HAP-1 (cell line): ENCODE results near the gene CEP250.
"Not testable (repeated sequence)": the region's sequence is repeated elsewhere in the genome, so short reads cannot be mapped to it uniquely, and the experiment has no call there.

Source experiments
- DNase-seq, 2 experiments: peaks; one replicate each; pipeline ENCODE4 v3.0.0-alpha.2; 2016 to 2020; ENCODE audit warnings: low spot score in 2 of 2
- H3K27me3 ChIP-seq: fragments of 250-450 bp; sonication (Bioruptor Pico); 2 replicates; pipeline ENCODE4 v1.5.1; 2020; ENCODE audit warnings: low read depth, mild to moderate bottlenecking, moderate library complexity
- H3K36me3 ChIP-seq: fragments of 250-450 bp; sonication (Bioruptor Pico); replicated peaks from 2 replicates; pipeline ENCODE4 v1.5.1; 2020; ENCODE audit warnings: mild to moderate bottlenecking
- H3K4me1 ChIP-seq: fragments of 250-450 bp; sonication (Bioruptor Pico); 2 replicates; pipeline ENCODE4 v1.5.1; 2020; ENCODE audit warnings: mild to moderate bottlenecking
- H3K4me3 ChIP-seq: fragments of 250-450 bp; sonication (Bioruptor Pico); 2 replicates; pipeline ENCODE4 v1.5.1; 2020; ENCODE audit warnings: mild to moderate bottlenecking, moderate library complexity
- H3K9me3 ChIP-seq: fragments of 250-450 bp; sonication (Bioruptor Pico); 2 replicates; pipeline ENCODE4 v1.5.1; 2020; ENCODE audit warnings: mild to moderate bottlenecking, moderate library complexity
- in situ Hi-C: fragments of 300-500 bp; cut with MboI; formaldehyde crosslinking; loops from 3 replicates; pipeline ENCODE4 v1.14.3; 2020; ENCODE audit warnings: low sequenced_read_pairs, inconsistent platforms, mixed read lengths

The CEP250 gene

DNA sequence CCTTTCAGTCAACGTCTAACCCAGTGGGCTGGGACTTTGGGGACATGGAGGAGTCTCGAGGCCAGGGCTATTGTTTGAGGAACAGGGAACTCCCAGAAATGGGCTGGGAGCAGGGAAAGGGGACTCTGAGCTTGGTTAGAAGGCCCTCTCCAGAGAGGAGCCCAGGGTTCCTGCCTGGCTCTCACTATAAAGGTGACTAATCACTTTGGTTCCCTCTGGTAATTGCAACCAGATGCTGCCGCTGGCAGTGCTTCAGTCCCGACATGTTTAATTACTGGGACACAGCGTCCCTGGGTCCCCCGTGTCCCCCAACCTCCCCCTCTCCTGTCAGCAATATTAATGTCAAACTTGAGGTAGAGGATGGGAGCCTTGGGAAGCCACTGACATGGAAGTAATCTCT lies 12.4 kb upstream of the CEP250 start:
- Histone ChIP-seq H3K4me1 (peaks cover 7% of the 10 kb centered on the region; the same call in 1 of the 2 replicates), H3K9me3 (no peaks in the 10 kb centered on the region), H3K4me3 (no peak overlapping the region), H3K36me3 (no peaks in the 10 kb centered on the region), H3K27me3 (no peaks in the 10 kb centered on the region)
- in situ Hi-C loops, result no loop called here
- DNase-seq, result no peak

DNA sequence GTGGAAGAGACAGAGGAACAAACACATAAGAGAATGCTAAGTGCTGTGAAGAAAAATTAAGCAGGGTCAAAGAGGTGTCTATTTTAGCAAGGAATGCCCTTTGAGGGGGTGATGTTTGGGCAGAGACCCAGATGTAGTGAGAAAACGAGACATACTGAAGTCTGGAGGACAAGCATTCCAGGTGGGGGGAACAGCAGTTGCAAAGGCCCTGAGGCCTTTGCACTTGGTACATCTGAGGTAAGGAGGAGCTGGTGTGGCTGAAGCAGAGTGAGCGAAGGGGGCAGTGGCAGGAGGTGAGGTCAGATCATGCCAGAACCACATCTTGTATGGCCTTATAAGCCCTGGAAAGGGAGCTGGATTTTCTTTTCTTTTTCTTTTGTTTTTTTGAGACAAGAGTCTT lies 11.2 kb upstream of the CEP250 start:
- Histone ChIP-seq H3K9me3 (no peaks in the 10 kb centered on the region), H3K36me3 (no peaks in the 10 kb centered on the region), H3K4me1 (peaks cover 6% of the 10 kb centered on the region; the same call in 1 of the 2 replicates), H3K4me3 (no peak overlapping the region), H3K27me3 (no peaks in the 10 kb centered on the region)
- in situ Hi-C loops, result no loop called here
- DNase-seq, result no peak

DNA sequence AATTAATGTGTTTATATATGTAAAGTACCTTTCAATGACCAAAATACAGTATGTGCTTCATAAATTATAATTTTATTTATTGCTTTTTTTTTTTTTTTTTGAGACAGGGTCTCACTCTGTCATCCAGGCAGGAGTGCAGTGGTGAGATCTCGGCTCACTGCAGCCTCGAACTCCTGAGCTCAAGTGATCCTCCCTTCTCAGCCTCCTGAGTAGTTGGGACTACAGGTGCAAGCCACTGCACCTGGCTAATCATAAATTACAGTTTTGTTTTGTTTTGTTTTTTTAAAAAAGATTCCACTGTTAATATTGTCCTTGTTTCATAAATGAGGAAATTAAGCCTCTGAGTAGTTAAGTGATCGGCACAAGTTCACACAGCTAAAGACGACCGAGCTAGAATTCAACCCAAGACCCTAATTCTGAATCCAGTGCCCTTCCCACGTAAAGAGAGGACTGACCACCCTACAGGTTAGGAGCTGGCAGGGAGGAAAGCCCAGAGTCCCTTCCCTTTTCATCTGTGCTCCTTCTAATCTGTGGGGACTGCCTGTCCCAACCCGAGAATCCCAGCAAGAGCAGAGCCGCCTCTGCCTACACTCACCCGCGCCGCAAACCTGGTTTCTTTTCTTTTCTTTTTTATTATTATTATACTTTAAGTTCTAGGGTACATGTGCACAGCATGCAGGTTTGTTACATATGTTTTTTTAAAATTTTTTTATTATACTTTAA lies 8.9 kb upstream of the CEP250 start:
- Histone ChIP-seq H3K9me3 (no peaks in the 10 kb centered on the region), H3K27me3 (no peaks in the 10 kb centered on the region), H3K4me1 (peaks cover 4% of the 10 kb centered on the region; the same call in 1 of the 2 replicates), H3K36me3 (no peaks in the 10 kb centered on the region), H3K4me3 (peak overlapping the region; percentile 7; the same call in 1 of the 2 replicates)
- in situ Hi-C loops, result no loop called here
- no peak for DNase-seq

DNA sequence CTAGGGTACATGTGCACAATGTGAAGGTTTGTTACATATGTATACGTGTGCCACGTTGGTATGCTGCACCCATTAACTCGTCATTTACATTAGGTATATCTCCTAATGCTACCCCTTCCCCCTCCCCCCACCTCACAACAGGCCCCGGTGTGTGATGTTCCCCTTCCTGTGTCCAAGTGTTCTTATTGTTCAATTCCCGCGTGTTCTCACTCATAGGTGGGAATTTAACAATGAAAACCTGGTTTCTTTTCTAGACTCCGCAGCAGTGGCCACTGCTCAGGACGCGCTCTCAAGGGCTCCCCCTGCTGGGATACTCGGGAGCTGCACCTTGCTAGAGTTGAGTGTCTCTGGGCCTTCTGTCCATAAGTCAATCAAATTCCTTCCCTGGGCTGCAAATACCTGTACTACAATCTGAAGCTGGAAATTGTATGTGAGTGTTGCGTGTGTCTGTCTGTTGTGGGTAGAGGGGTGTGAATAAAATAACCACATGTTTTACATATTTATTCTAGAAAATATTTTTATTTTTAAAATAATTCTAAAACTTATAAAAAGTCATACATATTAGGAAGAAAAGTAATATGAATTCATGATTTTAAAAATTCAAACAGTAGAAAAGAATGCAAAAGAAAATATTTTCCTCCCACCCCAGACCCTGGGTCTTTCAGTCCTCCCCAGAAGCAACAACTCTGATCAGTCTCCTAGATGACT lies 8.2 kb upstream of the CEP250 start:
- H3K9me3 ChIP-seq, result no peaks in the 10 kb centered on the region
- no peaks in the 10 kb centered on the region for H3K27me3 ChIP-seq
- peak; percentile 84 to 96 for DNase-seq
- peaks cover 4% of the 10 kb centered on the region; the same call in 1 of the 2 replicates for H3K4me1 ChIP-seq
- H3K36me3 ChIP-seq, result no peaks in the 10 kb centered on the region
- in situ Hi-C loops, result no loop called here
- H3K4me3 ChIP-seq, result peak overlapping the region; percentile 7; the same call in 1 of the 2 replicates

DNA sequence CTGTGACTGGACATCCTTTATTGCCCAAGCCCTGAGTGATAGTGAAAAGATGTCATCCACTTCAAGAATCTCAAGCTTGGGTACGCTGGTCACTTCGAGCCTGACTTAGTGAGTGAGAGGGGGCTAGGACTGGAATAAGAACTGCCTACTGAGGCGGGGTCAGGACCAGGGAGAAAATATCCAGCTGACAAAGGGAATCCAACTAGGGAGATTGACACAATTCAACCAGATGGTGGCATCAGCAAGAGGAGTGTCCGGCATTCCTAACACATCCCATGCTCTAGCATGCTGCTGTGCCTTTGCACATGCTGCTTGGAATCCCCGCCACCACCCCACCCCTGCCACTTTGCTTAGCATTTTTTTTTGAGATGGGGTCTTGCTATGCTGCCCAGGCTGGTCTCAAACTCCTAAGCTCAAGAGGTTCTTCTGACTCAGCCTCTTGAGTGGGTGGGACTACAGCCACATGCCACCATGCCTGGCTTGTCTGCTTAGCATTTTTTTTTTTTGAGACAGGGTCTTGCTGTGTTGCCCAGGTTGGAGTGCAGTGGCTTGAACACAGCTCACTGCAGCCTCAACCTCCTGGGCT lies 6.5 kb upstream of the CEP250 start:
- H3K4me1 ChIP-seq, result peaks cover 4% of the 10 kb centered on the region; the same call in 1 of the 2 replicates
- no peak for DNase-seq
- H3K27me3 ChIP-seq, result no peaks in the 10 kb centered on the region
- no peaks in the 10 kb centered on the region for H3K36me3 ChIP-seq
- H3K4me3 ChIP-seq, result no peak overlapping the region
- in situ Hi-C loops, result no loop called here
- H3K9me3 ChIP-seq, result no peaks in the 10 kb centered on the region

DNA sequence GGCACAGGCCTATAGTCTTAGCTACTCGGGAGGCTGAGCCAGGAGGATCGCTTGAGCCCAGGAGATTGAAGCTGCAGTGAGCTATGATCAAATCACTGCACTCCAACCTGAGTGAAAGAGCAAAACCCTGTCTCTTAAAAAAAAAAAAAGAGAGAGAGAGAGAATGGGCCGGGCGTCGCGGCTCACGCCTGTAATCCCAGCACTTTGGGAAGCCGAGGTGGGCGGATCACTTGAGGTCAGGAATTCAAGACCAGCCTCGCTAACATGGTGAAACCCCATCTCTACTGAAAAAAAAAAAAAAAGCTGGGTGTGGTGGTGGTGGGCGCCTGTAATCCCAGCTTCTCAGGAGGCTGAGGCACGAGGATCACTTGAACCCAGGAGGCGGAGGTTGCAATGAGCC lies 5.5 kb upstream of the CEP250 start:
- H3K9me3 ChIP-seq, DNase-seq, H3K36me3 ChIP-seq, H3K4me1 ChIP-seq, in situ Hi-C loops, H3K27me3 ChIP-seq, H3K4me3 ChIP-seq: not testable (repeated sequence)

DNA sequence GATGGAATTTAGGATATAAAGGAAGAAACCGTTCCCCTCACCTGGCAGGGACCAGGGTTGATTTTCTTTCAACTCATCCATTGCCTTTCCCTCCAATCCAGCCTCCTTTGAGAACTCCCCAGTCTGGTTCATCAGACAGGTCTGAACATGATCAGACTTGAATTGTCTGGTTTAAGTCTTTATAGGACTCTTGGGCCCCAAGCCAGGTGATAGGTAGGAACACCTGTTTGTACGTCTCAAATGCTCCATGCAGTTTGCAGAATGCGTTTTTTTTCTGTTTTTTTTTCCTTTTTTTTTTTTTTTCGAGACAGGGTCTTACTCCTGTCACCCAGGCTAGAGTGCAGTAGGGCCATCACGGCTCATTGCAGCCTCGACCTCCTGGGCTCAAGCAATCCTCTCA lies 4.1 kb upstream of the CEP250 start:
- no peak for DNase-seq
- no peaks in the 10 kb centered on the region for H3K9me3 ChIP-seq
- peaks cover 10% of the 10 kb centered on the region for H3K4me1 ChIP-seq
- H3K36me3 ChIP-seq, result no peaks in the 10 kb centered on the region
- no peaks in the 10 kb centered on the region for H3K27me3 ChIP-seq
- in situ Hi-C loops, result no loop called here
- H3K4me3 ChIP-seq, result no peak overlapping the region

DNA sequence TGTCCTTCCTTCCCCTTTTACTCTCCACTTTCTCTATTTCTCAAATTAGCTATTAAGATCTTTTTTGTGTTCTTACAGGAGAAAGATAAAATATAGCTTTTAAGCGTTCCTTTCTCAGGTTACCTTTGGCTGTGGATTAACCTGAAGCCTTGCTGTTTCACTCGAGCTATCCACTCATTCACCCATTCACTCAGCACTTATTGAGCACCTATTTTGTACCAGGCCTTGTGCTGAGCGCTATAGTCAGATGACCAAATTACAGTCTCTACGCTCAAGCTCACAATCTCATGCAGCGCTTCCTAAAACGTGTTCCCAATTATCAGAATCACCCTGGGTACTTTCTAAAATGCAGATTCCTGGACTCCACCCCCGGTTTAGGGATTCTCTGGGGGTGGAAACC lies 1.8 kb upstream of the CEP250 start:
- H3K4me3 ChIP-seq, result peak overlapping the region; percentile 59; the same call in 1 of the 2 replicates
- peaks cover 12% of the 10 kb centered on the region for H3K4me1 ChIP-seq
- no peaks in the 10 kb centered on the region for H3K27me3 ChIP-seq
- no peak for DNase-seq
- no peaks in the 10 kb centered on the region for H3K36me3 ChIP-seq
- in situ Hi-C loops, result no loop called here
- no peaks in the 10 kb centered on the region for H3K9me3 ChIP-seq

DNA sequence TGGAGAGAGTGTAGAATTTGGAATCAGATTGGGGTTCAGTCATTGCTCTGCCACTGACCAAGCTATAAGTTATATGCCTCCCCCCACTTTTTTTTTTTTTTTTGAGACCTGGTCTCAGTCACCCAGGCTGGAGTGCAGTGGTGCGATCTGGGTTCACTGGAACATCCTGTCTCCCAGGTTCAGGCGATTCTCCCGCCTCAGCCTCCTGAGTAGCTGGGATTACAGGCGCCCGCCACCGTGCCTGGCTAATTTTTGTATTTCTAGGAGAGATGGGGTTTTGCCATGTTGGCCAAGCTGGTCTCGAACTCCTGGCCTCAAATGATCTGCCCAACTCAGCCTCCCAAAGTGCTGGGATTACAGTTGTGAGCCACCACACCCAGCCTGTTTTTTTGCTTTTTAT lies 1.3 kb downstream of the CEP250 start:
- H3K4me3 ChIP-seq, DNase-seq, in situ Hi-C loops, H3K9me3 ChIP-seq, H3K27me3 ChIP-seq: not testable (repeated sequence)
- peaks cover 12% of the 10 kb centered on the region for H3K4me1 ChIP-seq
- H3K36me3 ChIP-seq, result peaks cover 13% of the 10 kb centered on the region

DNA sequence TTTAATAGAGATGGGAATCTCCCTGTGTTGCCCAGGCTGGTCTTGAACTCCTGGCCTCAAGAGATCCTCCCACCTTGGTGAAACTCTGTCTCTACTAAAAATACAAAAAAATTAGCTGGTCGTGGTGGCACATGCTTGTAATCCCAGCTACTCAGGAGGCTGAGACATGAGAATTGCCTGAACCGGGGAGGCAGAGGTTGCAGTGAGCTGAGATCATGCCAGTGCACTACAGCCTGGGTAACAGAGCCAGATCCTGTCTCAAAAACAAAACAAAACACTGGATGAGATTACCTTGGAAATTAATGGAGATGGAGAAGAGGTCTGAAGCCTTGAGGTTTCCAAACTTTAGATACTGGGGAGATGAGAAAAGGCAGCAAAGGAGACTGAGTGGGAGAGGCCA lies 2.1 kb downstream of the CEP250 start:
- H3K4me3 ChIP-seq, in situ Hi-C loops, H3K27me3 ChIP-seq, DNase-seq, H3K9me3 ChIP-seq: not testable (repeated sequence)
- peaks cover 12% of the 10 kb centered on the region for H3K4me1 ChIP-seq
- peaks cover 22% of the 10 kb centered on the region for H3K36me3 ChIP-seq

DNA sequence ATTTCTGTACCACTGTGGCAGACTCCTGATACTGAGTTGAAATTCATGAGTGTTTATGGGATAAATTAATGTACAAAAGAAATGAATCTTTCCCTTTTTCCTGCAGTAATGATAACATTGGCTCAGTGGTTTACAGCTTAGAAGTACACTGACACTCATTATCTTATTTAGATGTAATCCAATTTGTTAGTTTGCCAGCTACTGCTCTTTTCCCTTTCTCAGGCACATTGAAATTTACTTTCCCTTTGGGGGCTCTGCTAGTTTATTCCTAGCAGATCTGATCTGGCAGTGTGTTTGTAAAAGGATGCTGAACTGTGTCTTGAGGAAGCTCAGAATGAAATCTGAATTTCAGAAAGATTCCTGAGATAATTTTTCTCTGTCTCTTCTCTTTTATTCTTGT lies 3.0 kb downstream of the CEP250 start:
- Histone ChIP-seq H3K4me3 (no peak overlapping the region), H3K27me3 (no peaks in the 10 kb centered on the region), H3K4me1 (peaks cover 12% of the 10 kb centered on the region), H3K36me3 (peaks cover 29% of the 10 kb centered on the region), H3K9me3 (no peaks in the 10 kb centered on the region)
- in situ Hi-C loops, result no loop called here
- DNase-seq, result no peak

DNA sequence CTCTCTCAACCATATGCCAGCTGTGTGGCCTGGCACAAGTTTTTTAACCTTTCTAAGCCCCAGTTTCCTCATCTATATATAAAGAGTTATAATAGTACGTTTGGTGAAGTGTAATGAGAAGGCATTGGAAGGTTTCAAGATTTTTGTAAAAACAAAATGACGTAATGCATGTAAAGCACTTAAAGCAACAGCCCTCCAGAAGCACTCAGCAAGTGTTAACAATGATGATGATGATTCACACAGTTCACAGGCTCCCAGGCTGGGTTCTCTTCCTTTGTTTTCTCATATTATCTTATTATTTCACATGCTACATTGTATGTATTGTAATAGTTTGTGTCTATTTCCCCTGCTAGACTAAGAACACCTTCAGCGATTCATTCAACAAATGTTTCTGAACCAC lies 6.2 kb downstream of the CEP250 start:
- Histone ChIP-seq H3K9me3 (no peaks in the 10 kb centered on the region), H3K4me1 (peaks cover 2% of the 10 kb centered on the region), H3K4me3 (no peak overlapping the region), H3K27me3 (no peaks in the 10 kb centered on the region), H3K36me3 (peaks cover 56% of the 10 kb centered on the region)
- in situ Hi-C loops, result no loop called here
- no peak for DNase-seq

DNA sequence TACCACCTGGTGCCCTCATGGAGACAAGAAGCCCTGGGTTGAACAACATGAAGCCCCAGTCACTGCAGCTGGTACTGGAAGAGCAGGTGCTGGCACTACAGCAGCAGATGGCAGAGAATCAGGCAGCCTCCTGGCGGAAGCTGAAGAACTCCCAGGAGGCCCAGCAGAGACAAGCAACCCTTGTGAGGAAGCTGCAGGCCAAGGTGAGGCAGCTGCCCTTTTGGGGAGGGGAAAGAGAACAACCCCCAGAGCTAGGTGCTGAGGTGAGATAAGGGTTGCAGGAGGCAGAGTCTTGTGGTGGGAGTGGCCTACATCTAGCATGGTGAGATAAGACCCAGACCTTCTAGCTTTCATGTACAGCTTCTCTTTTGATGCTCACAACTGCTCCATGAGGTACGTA lies 7.0 kb downstream of the CEP250 start:
- DNase-seq, result no peak
- H3K4me1 ChIP-seq, result no peaks in the 10 kb centered on the region

More for the DNA sequence above, 7.0 kb downstream of the CEP250 start:
- in situ Hi-C loops, result no loop called here
- Histone ChIP-seq H3K36me3 (peaks cover 60% of the 10 kb centered on the region), H3K4me3 (no peak overlapping the region), H3K27me3 (no peaks in the 10 kb centered on the region), H3K9me3 (no peaks in the 10 kb centered on the region)
